ENCODE measurements around the gene CDH13. TPM values are rescaled to one million over a fixed set of nuclear protein-coding genes. Genes with fewer than 3 reads are reported as not detected.

Gene CDH13
- polyA plus RNA-seq, 1 donor from 2014 or later, result 3.2 TPM

DNA sequence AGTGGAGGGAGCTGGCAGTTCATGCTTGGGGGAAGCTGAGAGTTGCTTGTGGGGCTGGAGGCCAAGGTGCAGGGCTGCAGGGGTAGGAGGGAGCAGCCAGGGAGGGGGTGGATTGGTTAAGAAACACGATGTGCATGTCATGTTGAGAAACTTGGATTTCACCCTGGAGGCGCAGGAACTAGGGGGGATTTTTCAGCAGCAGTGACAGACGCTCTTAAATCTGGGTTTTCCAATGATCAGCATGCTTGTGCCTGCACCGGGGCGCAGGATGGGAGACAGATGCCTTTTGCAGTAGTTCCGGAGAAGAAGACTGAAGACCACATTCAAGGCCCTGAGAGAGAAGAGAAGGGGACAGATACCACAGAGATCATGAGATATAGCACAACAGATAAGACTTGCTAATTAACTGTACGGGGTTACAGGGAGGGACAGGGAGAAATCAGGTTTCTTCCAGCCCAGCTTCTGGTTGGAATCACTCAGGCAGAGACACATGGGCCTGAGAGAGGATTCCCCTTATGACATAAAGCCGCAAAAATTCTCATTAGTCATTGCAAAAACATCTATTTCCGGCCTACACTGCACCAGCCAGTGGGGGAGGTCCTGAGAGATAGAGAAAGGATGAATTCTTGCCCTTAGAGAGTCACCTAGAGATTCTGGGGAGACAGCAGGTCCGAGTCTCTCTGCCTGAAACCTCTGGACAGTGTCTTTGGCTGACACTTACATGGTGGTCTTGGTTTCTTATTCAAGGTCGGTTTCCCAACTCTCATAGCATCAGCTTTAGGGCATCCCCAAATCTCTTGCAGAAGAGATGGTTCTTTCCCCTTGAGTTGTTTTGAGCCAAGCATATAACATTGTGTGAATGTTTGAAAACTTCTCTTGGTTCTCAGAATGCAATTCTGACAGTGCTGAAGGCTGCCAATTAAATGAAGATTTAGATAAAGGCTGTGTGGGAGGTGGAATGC lies 27.1 kb downstream of the CDH13 start:
- Histone ChIP-seq H3K27me3 (ENCODE audit: insufficient read depth, low read depth, low read length) (no peaks in the 10 kb centered on the region), H3K9ac (ENCODE audit: low read length) (no peak overlapping the region), H3K4me3 (ENCODE audit: low read length) (no peak overlapping the region), H3K4me2 (ENCODE audit: low read length) (no peak overlapping the region), H3K27ac (ENCODE audit: low read length) (no peak overlapping the region), H3K79me2 (replicated peaks; ENCODE audit: insufficient read depth, low read length) (no peaks in the 10 kb centered on the region), H4K20me1 (ENCODE audit: insufficient read depth) (no peaks in the 10 kb centered on the region), H2AFZ (ENCODE audit: low read depth, low read length) (no peak overlapping the region), H3F3A (ENCODE audit: insufficient read depth, low read length, poor library complexity, severe bottlenecking) (no peaks in the 10 kb centered on the region), H3K9me2 (ENCODE audit: insufficient read depth, low read length) (no peaks in the 10 kb centered on the region), H3K36me3 (ENCODE audit: insufficient read depth, low read length) (no peaks in the 10 kb centered on the region), H3K9me3 (ENCODE audit: low read length) (no peaks in the 10 kb centered on the region)
- TF ChIP-seq SMC3 (conservative IDR thresholded peaks at IDR 0.05; ENCODE audit: poor library complexity) (no peak), EP300 (conservative IDR thresholded peaks at IDR 0.05; ENCODE audit: poor library complexity, severe bottlenecking) (no peak), TAF1 (IDR thresholded peaks at IDR 0.05; ENCODE audit: low read depth) (no peak), RAD21 (conservative IDR thresholded peaks at IDR 0.05) (no peak), EZH2 (IDR thresholded peaks at IDR 0.05; ENCODE audit: borderline replicate concordance, insufficient read depth, low read length, poor library complexity, severe bottlenecking) (no peak), POLR2AphosphoS5 (IDR thresholded peaks at IDR 0.05) (no peak), MXI1 (conservative IDR thresholded peaks at IDR 0.05; ENCODE audit: poor library complexity, severe bottlenecking) (no peak)
- TF ChIP-seq, protein P1, sequence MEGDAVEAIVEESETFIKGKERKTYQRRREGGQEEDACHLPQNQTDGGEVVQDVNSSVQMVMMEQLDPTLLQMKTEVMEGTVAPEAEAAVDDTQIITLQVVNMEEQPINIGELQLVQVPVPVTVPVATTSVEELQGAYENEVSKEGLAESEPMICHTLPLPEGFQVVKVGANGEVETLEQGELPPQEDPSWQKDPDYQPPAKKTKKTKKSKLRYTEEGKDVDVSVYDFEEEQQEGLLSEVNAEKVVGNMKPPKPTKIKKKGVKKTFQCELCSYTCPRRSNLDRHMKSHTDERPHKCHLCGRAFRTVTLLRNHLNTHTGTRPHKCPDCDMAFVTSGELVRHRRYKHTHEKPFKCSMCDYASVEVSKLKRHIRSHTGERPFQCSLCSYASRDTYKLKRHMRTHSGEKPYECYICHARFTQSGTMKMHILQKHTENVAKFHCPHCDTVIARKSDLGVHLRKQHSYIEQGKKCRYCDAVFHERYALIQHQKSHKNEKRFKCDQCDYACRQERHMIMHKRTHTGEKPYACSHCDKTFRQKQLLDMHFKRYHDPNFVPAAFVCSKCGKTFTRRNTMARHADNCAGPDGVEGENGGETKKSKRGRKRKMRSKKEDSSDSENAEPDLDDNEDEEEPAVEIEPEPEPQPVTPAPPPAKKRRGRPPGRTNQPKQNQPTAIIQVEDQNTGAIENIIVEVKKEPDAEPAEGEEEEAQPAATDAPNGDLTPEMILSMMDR (IDR thresholded peaks at IDR 0.05; ENCODE audit: poor library complexity, severe bottlenecking), result no peak
- TF ChIP-seq, protein P2, sequence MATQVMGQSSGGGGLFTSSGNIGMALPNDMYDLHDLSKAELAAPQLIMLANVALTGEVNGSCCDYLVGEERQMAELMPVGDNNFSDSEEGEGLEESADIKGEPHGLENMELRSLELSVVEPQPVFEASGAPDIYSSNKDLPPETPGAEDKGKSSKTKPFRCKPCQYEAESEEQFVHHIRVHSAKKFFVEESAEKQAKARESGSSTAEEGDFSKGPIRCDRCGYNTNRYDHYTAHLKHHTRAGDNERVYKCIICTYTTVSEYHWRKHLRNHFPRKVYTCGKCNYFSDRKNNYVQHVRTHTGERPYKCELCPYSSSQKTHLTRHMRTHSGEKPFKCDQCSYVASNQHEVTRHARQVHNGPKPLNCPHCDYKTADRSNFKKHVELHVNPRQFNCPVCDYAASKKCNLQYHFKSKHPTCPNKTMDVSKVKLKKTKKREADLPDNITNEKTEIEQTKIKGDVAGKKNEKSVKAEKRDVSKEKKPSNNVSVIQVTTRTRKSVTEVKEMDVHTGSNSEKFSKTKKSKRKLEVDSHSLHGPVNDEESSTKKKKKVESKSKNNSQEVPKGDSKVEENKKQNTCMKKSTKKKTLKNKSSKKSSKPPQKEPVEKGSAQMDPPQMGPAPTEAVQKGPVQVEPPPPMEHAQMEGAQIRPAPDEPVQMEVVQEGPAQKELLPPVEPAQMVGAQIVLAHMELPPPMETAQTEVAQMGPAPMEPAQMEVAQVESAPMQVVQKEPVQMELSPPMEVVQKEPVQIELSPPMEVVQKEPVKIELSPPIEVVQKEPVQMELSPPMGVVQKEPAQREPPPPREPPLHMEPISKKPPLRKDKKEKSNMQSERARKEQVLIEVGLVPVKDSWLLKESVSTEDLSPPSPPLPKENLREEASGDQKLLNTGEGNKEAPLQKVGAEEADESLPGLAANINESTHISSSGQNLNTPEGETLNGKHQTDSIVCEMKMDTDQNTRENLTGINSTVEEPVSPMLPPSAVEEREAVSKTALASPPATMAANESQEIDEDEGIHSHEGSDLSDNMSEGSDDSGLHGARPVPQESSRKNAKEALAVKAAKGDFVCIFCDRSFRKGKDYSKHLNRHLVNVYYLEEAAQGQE (IDR thresholded peaks at IDR 0.05; ENCODE audit: borderline replicate concordance), result no peak

DNA sequence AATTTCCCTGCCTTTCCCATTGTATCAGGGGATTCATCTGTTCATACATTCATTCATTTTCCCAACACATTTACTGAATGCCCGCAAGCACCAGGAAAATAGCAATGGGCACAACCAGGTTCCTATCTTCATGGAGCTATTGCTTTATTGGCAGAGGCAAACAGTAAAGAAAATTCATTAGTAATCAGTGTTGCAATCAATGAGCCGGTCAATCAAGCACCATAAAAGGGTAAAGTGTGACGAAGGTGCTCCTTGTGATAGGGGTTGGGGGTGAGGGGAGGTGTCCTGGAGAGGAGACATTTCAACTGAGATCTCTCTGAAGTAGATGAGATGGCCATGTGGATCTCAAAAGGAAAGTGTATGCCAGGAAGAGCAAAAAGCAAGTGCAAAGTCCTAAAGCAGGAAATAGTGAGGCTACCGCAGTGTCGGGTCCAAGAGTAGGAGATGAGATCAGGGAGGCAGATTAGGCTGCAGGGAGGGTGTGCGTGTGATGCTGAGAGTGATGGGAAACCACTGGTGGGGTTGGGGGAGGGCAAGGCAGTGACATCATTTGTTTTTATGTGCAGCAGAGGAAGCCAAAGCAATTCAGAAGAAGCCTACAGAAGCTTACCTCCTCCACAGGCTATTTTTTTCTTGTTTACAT lies 28.4 kb downstream of the CDH13 start:
- Histone ChIP-seq H3K4me3 (ENCODE audit: low read length) (no peak overlapping the region), H3K9me3 (ENCODE audit: low read length) (no peaks in the 10 kb centered on the region), H3K27me3 (ENCODE audit: insufficient read depth, low read depth, low read length) (no peaks in the 10 kb centered on the region), H3F3A (ENCODE audit: insufficient read depth, low read length, poor library complexity, severe bottlenecking) (no peaks in the 10 kb centered on the region), H3K36me3 (ENCODE audit: insufficient read depth, low read length) (no peaks in the 10 kb centered on the region), H3K9ac (ENCODE audit: low read length) (no peak overlapping the region), H3K9me2 (ENCODE audit: insufficient read depth, low read length) (no peaks in the 10 kb centered on the region), H4K20me1 (ENCODE audit: insufficient read depth) (no peaks in the 10 kb centered on the region), H3K79me2 (replicated peaks; ENCODE audit: insufficient read depth, low read length) (no peaks in the 10 kb centered on the region), H3K27ac (ENCODE audit: low read length) (no peak overlapping the region), H2AFZ (ENCODE audit: low read depth, low read length) (no peak overlapping the region), H3K4me2 (ENCODE audit: low read length) (no peak overlapping the region)
- no peak for TF ChIP-seq MXI1 (conservative IDR thresholded peaks at IDR 0.05; ENCODE audit: poor library complexity, severe bottlenecking)
- TF ChIP-seq TAF1 (IDR thresholded peaks at IDR 0.05; ENCODE audit: low read depth), result no peak
- TF ChIP-seq, protein P1 (IDR thresholded peaks at IDR 0.05; ENCODE audit: poor library complexity, severe bottlenecking), result no peak
- no peak for TF ChIP-seq EZH2 (IDR thresholded peaks at IDR 0.05; ENCODE audit: borderline replicate concordance, insufficient read depth, low read length, poor library complexity, severe bottlenecking)
- no peak for TF ChIP-seq SMC3 (conservative IDR thresholded peaks at IDR 0.05; ENCODE audit: poor library complexity)
- TF ChIP-seq EP300 (conservative IDR thresholded peaks at IDR 0.05; ENCODE audit: poor library complexity, severe bottlenecking), result no peak
- TF ChIP-seq POLR2AphosphoS5 (IDR thresholded peaks at IDR 0.05), result no peak
- no peak for TF ChIP-seq RAD21 (conservative IDR thresholded peaks at IDR 0.05)
- TF ChIP-seq, protein P2 (IDR thresholded peaks at IDR 0.05; ENCODE audit: borderline replicate concordance), result no peak

All from neural cell (in vitro differentiated cells).